HEK293 (cell line): ENCODE results near the gene INSM2.

Experiments used
- CTCF ChIP-seq: fragments of 450-650 bp; formaldehyde crosslinking; IDR thresholded peaks from 2 replicates; pipeline ENCODE4 v1.5.1; 2016; ENCODE audit warnings: missing biosample characterization, missing genetic modification characterization
- KLF1 ChIP-seq: fragments of 450-650 bp; formaldehyde crosslinking; IDR thresholded peaks from 2 replicates; pipeline ENCODE4 v1.5.1; 2016; ENCODE audit warnings: missing biosample characterization, missing genetic modification characterization
- MYNN ChIP-seq: fragments of 450-650 bp; formaldehyde crosslinking; IDR thresholded peaks from 2 replicates; pipeline ENCODE4 v1.5.1; 2016; ENCODE audit warnings: missing biosample characterization, missing genetic modification characterization, borderline replicate concordance
- PATZ1 ChIP-seq: fragments of 450-650 bp; formaldehyde crosslinking; IDR thresholded peaks from 2 replicates; pipeline ENCODE4 v1.5.1; 2016; ENCODE audit warnings: missing biosample characterization, missing genetic modification characterization
- SCRT2 ChIP-seq: fragments of 450-650 bp; formaldehyde crosslinking; IDR thresholded peaks from 2 replicates; pipeline ENCODE4 v1.5.1; 2016; ENCODE audit warnings: missing biosample characterization, missing genetic modification characterization
- ZNF24 ChIP-seq: fragments of 450-650 bp; formaldehyde crosslinking; IDR thresholded peaks from 2 replicates; pipeline ENCODE4 v1.5.1; 2016; ENCODE audit warnings: missing biosample characterization, missing genetic modification characterization
- ZNF26 ChIP-seq: fragments of 450-650 bp; formaldehyde crosslinking; IDR thresholded peaks from 2 replicates; pipeline ENCODE4 v1.5.1; 2016; ENCODE audit warnings: missing biosample characterization, missing genetic modification characterization
- ZNF324 ChIP-seq: fragments of 450-650 bp; formaldehyde crosslinking; IDR thresholded peaks from 2 replicates; pipeline ENCODE4 v1.5.1; 2016; ENCODE audit warnings: missing biosample characterization, missing genetic modification characterization
- ZNF449 ChIP-seq: fragments of 450-650 bp; formaldehyde crosslinking; IDR thresholded peaks from 2 replicates; pipeline ENCODE4 v1.5.1; 2017; ENCODE audit warnings: missing biosample characterization, mild to moderate bottlenecking, missing genetic modification characterization, moderate library complexity
- ZNF473 ChIP-seq: fragments of 450-650 bp; formaldehyde crosslinking; IDR thresholded peaks from 2 replicates; pipeline ENCODE4 v1.5.1; 2017; ENCODE audit warnings: missing biosample characterization, missing genetic modification characterization
- ZNF513 ChIP-seq: fragments of 450-650 bp; IDR thresholded peaks from 2 replicates; pipeline ENCODE4 v1.5.1; 2018; ENCODE audit warnings: missing biosample characterization, missing genetic modification characterization
- ZNF600 ChIP-seq: fragments of 450-650 bp; formaldehyde crosslinking; IDR thresholded peaks from 2 replicates; pipeline ENCODE4 v1.5.1; 2016; ENCODE audit warnings: missing biosample characterization, missing genetic modification characterization
- ZNF747 ChIP-seq: fragments of 450-650 bp; formaldehyde crosslinking; IDR thresholded peaks from 2 replicates; pipeline ENCODE4 v1.5.1; 2016; ENCODE audit warnings: missing biosample characterization, missing genetic modification characterization

GRCh38 chr14:35539969-35540368 is 6.0 kb downstream of the INSM2 start:
- no peak for TF ChIP-seq PATZ1
- no peak for TF ChIP-seq ZNF324 (tag by site-specific recombination)
- TF ChIP-seq CTCF (tag by site-specific recombination): no peak
- no peak for TF ChIP-seq ZNF747 (tag by site-specific recombination)
- no peak for TF ChIP-seq ZNF513 (tag by site-specific recombination)
- TF ChIP-seq MYNN (tag by site-specific recombination): no peak
- TF ChIP-seq ZNF473 (tag by site-specific recombination): no peak
- no peak for TF ChIP-seq KLF1
- TF ChIP-seq ZNF26 (tag by site-specific recombination): no peak
- TF ChIP-seq ZNF24 (tag by site-specific recombination): no peak
- TF ChIP-seq ZNF449 (tag by site-specific recombination): no peak
- TF ChIP-seq ZNF600 (tag by site-specific recombination): no peak
- TF ChIP-seq SCRT2 (tag by site-specific recombination): no peak
